Spinal cord (tissue), 10 donors: ENCODE results near the gene SLC15A4. TPM values are rescaled to one million over a fixed set of nuclear protein-coding genes. Genes with fewer than 3 reads are reported as not detected.
"Not testable (repeated sequence)": the region's sequence is repeated elsewhere in the genome, so short reads cannot be mapped to it uniquely, and the experiment has no call there.

ENCODE experiments used
- DNase-seq, 6 donors: peaks; one replicate each; pipeline versions ENCODE4 v3.0.0 to v3.0.0-alpha.2; 2013 to 2015; ENCODE audit warnings: low spot score in 6 of 6, low read depth in 4 of 6
- H3K27ac ChIP-seq: one replicate; pipeline ENCODE4 v1.5.1; 2013; ENCODE audit warnings: low read depth, low read length, control low read depth
- H3K27me3 ChIP-seq: one replicate; pipeline ENCODE4 v1.6.1; 2013; ENCODE audit warnings: low read length; ENCODE audit not compliant: control insufficient read depth, insufficient read depth
- H3K36me3 ChIP-seq: one replicate; pipeline ENCODE4 v1.6.1; 2013; ENCODE audit warnings: low read length; ENCODE audit not compliant: control insufficient read depth, insufficient read depth
- H3K4me1 ChIP-seq: one replicate; pipeline ENCODE4 v1.6.1; 2013; ENCODE audit warnings: low read length; ENCODE audit not compliant: control insufficient read depth, insufficient read depth
- H3K4me3 ChIP-seq: one replicate; pipeline ENCODE4 v1.5.1; 2013; ENCODE audit warnings: low read depth, low read length, control low read depth
- H3K9me3 ChIP-seq: one replicate; pipeline ENCODE4 v1.6.1; 2013; ENCODE audit warnings: low read length; ENCODE audit not compliant: control insufficient read depth, insufficient read depth
- WGBS: methylation state at CpG from one replicate; pipeline ENCODE4 v1.1.5; 2013; ENCODE audit warnings: missing lambda C conversion rate; ENCODE audit not compliant: insufficient coverage; 5-methylcytosine and 5-hydroxymethylcytosine counted together
- polyA plus RNA-seq, 2 donors: library from polyadenylated mRNA; unstranded; fragments of 120-200 nt; gene quantifications; one replicate each; pipeline ENCODE4 v1.2.1, GENCODE V29; 2013; ENCODE audit not compliant: insufficient read length in 2 of 2
- total RNA-seq, 2 donors: library from RNA; depleted of rRNA in 1 of 2; stranded (reverse); fragments of 120-200 nt in 1 of 2; fragments of >200 nt in 1 of 2; gene quantifications; one replicate each; pipeline versions ENCODE4 v1.2.3 to v1.2.4, GENCODE V29; 2013 to 2014
- donor health status: healthy.

The SLC15A4 gene
- total and polyA plus RNA-seq, 4 donors = 18.3 to 32.2 (median 27.1) TPM

GRCh38 chr12:128806573-128806972 lies 17.2 kb downstream of the SLC15A4 start:
- no peak for DNase-seq
- 96% methylated on average over 4 of the region's 9 CpGs for whole genome bisulfite sequencing
- no peak overlapping the region for H3K27ac ChIP-seq
- no peaks in the 10 kb centered on the region for H3K27me3 ChIP-seq
- H3K4me1 ChIP-seq = peaks cover 8% of the 10 kb centered on the region
- H3K9me3 ChIP-seq = no peaks in the 10 kb centered on the region
- peaks cover 27% of the 10 kb centered on the region for H3K36me3 ChIP-seq
- H3K4me3 ChIP-seq = no peak overlapping the region

GRCh38 chr12:128805406-128805805 lies 18.4 kb downstream of the SLC15A4 start:
- DNase-seq, H3K9me3 ChIP-seq, H3K4me1 ChIP-seq, H3K27me3 ChIP-seq, H3K27ac ChIP-seq, H3K4me3 ChIP-seq: not testable (repeated sequence)
- peaks cover 27% of the 10 kb centered on the region for H3K36me3 ChIP-seq
- WGBS = no CpG with 5 or more reads among the region's 5 CpGs

- peaks cover 29% of the 10 kb centered on the region for H3K36me3 ChIP-seq
- H3K4me3 ChIP-seq = no peak overlapping the region
- no peak overlapping the region for H3K27ac ChIP-seq
- no peak for DNase-seq
- H3K9me3 ChIP-seq = no peaks in the 10 kb centered on the region
- 100% methylated on average over 1 of the region's 8 CpGs for WGBS
- H3K4me1 ChIP-seq = no peaks in the 10 kb centered on the region
- H3K27me3 ChIP-seq = no peaks in the 10 kb centered on the region
These were observed 19.0 kb downstream of the SLC15A4 start for GRCh38 chr12:128804762-128805161.

- no peaks in the 10 kb centered on the region for H3K27me3 ChIP-seq
- no peak overlapping the region for H3K27ac ChIP-seq
- H3K4me3 ChIP-seq = no peak overlapping the region
- WGBS = 100% methylated on average over 2 of the region's 9 CpGs
- H3K4me1 ChIP-seq = no peaks in the 10 kb centered on the region
- H3K36me3 ChIP-seq = peaks cover 34% of the 10 kb centered on the region
- no peak for DNase-seq
- H3K9me3 ChIP-seq = no peaks in the 10 kb centered on the region
These were observed 20.0 kb downstream of the SLC15A4 start for GRCh38 chr12:128803788-128804187.

GRCh38 chr12:128802756-128803155 lies 21.0 kb downstream of the SLC15A4 start:
- Histone ChIP-seq H3K27me3 (no peaks in the 10 kb centered on the region), H3K9me3 (no peaks in the 10 kb centered on the region), H3K4me1 (peaks cover under 1% of the 10 kb centered on the region), H3K36me3 (peaks cover 39% of the 10 kb centered on the region), H3K27ac (no peak overlapping the region), H3K4me3 (no peak overlapping the region)
- WGBS = 87% methylated on average over 11 of the region's 13 CpGs
- no peak for DNase-seq

GRCh38 chr12:128801879-128802391 lies 21.8 kb downstream of the SLC15A4 start:
- 97% methylated on average over 5 of the region's 8 CpGs for WGBS
- DNase-seq = no peak
- no peak overlapping the region for H3K4me3 ChIP-seq
- peaks cover 3% of the 10 kb centered on the region for H3K4me1 ChIP-seq
- no peak overlapping the region for H3K27ac ChIP-seq
- H3K9me3 ChIP-seq = no peaks in the 10 kb centered on the region
- H3K27me3 ChIP-seq = no peaks in the 10 kb centered on the region
- peaks cover 41% of the 10 kb centered on the region for H3K36me3 ChIP-seq

- Histone ChIP-seq H3K4me3 (no peak overlapping the region), H3K27me3 (no peaks in the 10 kb centered on the region), H3K9me3 (no peaks in the 10 kb centered on the region), H3K27ac (no peak overlapping the region), H3K4me1 (peaks cover 3% of the 10 kb centered on the region), H3K36me3 (peaks cover 46% of the 10 kb centered on the region)
- WGBS = 96% methylated on average over 6 of the region's 14 CpGs
- no peak for DNase-seq
These were observed 23.2 kb downstream of the SLC15A4 start for GRCh38 chr12:128800606-128801005.

GRCh38 chr12:128798571-128799341 lies 25.0 kb downstream of the SLC15A4 start:
- peaks cover 57% of the 10 kb centered on the region for H3K36me3 ChIP-seq

GRCh38 chr12:128797119-128798118 lies 26.3 kb downstream of the SLC15A4 start:
- Histone ChIP-seq H3K36me3 (peaks cover 65% of the 10 kb centered on the region), H3K27me3 (no peaks in the 10 kb centered on the region), H3K9me3 (no peaks in the 10 kb centered on the region), H3K4me1 (peaks cover 3% of the 10 kb centered on the region), H3K4me3 (no peak overlapping the region), H3K27ac (no peak overlapping the region)
- no peak for DNase-seq
- WGBS = 67% methylated on average over 15 of the region's 20 CpGs

More at GRCh38 chr12:128798571-128799341, 25.0 kb downstream of the SLC15A4 start:
- H3K27ac ChIP-seq = no peak overlapping the region
- no peak overlapping the region for H3K4me3 ChIP-seq
- WGBS = 66% methylated on average over 19 of the region's 22 CpGs
- H3K27me3 ChIP-seq = no peaks in the 10 kb centered on the region
- DNase-seq = peak in 1 of 6 donors; percentile 67
- no peaks in the 10 kb centered on the region for H3K9me3 ChIP-seq
- H3K4me1 ChIP-seq = peaks cover 3% of the 10 kb centered on the region
